T-helper 1 cell (primary cell): ENCODE measurements around the gene ADARB2.

Experiments
- DNase-seq, 5 donors: peaks; one replicate each; pipeline ENCODE4 v3.0.0-alpha.2; 2012 to 2020

Gene ADARB2

GRCh38 chr10:1198453-1199344, 538.6 kb downstream of the ADARB2 start:
- DNase-seq, result no peak

DNA sequence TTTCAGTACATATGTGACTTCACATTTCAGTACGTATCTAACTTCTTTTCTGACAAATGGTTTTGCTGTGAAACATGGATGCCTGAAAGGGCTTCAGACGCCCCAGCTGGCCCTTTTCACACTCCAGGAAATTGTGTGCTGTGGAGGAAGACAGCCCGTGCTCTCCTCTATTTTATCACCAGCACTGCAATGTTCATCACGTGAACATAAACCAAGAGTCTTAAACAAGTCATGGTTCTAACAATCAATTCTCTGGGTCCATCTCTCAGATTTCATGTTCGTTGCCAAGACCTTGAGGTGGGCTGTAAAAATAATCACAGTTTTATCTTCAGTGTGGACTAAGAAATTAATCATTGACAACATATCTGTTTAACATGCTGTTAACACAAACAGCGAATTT, 539.9 kb downstream of the ADARB2 start:
- no peak for DNase-seq

DNA sequence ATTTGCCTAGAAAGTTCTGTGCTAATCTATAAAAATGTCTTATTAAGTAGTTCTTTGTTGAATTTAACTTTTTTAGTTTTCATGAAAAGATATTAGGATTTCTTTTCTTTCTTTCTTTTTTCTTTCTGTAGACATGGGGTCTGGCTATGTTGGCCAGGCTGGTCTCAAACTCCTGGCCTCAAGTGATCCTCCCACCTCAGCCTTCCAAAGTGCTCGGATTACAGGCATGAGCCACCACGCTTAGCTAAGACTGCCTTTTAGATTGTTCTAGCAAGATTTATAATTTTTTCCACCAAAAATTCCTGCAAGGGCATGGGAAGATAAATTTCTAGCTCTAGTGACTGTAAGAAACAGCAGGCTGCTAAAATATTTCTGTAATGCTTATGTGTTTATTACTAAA, 540.7 kb downstream of the ADARB2 start:
- no peak for DNase-seq

DNA sequence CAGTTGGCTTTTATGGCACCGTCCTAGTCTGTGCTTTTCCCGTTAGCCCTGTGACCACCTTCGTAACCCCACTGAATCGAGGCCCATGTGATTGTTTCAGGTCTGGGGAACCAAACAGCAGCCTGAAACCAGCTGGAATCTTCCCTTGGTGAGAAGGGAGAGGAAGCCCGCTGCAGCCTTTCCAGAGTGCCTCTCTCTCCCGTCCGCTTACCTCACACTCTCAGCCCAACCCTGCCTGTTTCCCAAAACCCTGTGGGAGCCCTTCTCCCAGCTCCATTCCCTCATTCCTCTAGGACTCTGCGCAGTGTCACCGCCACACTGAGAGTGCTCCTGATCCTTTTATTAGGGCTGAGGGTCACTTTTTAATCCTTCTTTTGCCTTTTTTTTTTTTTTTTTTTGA, 541.5 kb downstream of the ADARB2 start:
- DNase-seq, result no peak

GRCh38 chr10:1194161-1194560, 543.2 kb downstream of the ADARB2 start:
- no peak for DNase-seq

DNA sequence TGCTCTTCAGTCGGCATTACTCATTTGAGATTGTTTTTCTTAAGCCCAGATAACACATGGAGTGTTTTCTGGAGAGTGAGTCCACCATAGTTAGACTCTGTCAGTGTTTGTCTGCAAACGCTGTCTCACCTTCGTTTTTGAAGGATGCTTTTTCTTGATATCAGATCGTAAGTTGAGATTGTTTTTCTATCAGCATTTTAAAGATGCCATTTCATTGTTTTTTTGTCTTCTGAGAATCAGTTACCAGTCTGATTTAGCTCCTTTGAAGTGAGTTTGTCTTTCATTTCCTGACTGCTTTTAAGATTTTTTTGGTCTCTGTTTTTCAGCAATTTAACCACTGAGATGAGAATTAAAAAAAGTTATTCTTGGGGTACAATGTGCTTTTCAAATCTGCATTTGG, 543.8 kb downstream of the ADARB2 start:
- no peak for DNase-seq

DNA sequence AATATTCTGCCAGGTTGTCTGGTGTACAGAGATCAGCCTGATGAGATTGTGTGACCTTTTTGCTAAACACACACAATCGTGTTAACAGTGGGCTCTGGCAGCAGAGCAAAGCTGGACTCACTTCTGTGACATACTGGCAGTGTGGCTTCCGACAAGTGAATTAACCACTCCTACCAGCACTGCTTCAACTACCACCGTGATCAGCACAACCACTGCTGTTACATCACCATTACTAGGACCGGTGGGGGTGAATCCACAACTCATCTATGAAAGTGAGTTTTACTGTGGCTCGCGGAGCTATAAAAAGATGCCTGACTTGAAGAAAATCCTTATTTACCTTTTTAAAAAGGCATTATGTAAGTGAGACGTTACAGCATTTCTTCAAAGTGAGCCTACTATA, 545.6 kb downstream of the ADARB2 start:
- no peak for DNase-seq

GRCh38 chr10:1190791-1191490, 546.4 kb downstream of the ADARB2 start:
- no peak for DNase-seq

- DNase-seq, result no peak
Measured at GRCh38 chr10:1190052-1190395, 547.3 kb downstream of the ADARB2 start.

DNA sequence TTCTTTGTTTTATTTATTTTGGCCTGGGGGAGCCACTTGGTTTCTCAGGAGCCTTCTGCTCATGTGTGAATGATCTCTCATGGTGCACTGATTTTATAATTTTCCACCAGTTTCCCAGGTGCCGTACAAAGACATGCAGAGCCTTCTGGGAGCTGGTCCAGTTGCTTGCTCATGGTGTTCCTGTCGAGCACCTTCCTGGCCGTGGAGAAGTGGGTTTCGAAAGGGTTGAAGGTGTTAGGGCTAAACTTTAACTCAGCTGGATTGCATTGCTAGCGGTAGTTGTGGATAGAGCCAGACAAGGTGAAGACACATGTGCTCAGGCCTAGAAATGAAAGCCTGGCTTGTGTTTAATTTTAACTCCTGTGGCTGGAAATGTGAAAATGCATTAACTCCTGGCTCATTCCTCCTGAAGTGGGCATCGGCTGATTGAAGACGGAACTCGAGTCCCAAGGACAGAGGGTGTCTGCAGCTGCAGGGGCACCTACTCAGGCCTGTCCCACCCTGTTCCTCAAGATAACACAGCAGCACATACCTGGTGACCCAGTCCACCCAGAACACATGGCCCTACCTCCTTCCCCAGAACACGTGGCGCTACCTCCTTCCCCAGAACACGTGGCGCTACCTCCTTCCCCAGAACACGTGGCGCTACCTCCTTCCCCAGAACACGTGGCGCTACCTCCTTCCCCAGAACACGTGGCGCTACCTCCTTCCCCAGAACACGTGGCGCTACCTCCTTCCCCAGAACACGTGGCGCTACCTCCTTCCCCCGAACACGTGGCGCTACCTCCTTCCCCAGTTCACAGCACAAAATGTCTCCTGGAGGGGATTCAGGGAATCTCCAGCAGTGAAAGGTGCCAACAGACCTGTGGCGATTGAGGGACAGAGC, 547.9 kb downstream of the ADARB2 start:
- DNase-seq, result no peak

- DNase-seq, result no peak
Measured at GRCh38 chr10:1188558-1189135, 548.7 kb downstream of the ADARB2 start.

DNA sequence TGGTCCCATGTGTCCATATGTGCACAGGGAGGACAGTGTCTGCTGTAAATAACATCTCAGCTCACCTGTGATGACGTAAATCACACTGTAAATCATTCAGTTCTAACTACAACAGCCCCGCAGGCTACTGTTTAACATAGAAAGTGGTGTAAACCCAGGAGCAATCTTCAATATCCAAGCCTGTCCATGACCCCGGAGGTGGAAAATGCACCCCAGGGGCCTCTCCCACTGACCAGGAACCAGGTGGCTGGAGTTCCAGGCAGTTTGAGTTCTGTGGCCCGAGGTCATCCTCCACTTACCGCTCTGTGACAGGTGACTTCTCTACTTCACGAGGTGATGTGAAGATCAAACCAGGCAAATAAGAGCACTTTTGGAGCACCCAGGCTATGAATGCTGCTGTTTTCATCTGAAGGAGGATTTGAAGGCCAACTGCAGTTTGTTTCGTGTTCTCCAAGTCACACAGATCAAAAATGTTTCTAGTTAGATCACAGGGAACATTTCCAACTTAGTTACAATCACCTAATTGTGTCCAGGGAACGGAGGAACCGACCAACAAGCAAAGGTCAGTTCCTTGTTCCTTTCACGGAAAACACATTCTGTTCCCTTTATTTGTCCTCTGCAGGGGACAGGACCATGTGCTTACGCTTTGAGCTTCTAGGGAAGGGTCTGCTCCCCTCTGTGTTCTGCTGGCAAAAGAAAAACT, 549.3 kb downstream of the ADARB2 start:
- no peak for DNase-seq

DNA sequence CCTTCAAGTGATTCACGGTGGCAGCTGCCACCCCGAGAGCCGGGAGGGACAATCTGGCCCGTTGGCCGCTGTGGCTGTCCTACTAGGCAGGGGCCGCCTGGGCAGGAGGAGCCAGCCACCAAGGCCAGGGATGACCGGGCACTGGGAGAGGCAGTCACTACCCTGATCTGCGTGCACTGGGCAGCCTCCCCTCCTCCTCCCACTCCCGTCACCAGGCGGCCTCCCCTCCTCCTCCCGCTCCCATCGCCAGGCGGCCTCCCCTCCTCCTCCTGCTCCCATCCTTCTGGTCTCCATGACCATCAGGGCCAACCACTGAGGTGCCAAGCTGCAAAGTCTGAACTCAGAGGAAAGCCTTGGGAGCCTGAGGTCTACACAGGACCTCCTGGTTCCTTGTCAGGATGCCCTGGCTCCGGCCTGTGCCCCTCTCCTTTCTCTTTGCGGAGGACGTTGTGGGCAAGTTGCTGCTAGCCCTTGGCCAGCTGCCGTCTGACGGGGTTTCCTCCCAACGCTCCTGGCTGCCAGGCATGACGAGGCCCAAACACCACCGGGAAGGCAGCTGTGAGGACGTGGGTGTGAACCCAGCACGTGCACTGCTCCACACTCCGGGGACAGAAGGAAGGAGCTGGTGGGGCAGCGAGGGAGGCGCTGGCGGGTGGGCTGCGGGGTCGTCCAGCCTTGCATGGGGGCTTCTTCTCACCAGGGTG, 550.0 kb downstream of the ADARB2 start:
- DNase-seq, result no peak

DNA sequence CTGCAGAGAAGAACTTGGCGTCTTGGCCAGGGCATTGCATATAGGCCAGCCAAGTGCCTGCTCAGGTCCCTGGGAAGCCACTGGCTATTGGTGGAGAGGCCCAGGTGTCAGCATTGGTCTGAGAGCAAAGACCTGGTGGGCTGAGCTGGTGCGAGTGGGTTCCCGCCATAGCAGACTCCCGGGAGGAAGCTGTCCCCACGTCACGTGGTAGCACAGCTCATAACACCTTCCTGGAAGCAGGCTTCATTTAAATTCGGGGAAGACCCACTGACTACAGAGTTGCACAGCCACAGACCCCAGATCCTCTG, 550.7 kb downstream of the ADARB2 start:
- no peak for DNase-seq

DNA sequence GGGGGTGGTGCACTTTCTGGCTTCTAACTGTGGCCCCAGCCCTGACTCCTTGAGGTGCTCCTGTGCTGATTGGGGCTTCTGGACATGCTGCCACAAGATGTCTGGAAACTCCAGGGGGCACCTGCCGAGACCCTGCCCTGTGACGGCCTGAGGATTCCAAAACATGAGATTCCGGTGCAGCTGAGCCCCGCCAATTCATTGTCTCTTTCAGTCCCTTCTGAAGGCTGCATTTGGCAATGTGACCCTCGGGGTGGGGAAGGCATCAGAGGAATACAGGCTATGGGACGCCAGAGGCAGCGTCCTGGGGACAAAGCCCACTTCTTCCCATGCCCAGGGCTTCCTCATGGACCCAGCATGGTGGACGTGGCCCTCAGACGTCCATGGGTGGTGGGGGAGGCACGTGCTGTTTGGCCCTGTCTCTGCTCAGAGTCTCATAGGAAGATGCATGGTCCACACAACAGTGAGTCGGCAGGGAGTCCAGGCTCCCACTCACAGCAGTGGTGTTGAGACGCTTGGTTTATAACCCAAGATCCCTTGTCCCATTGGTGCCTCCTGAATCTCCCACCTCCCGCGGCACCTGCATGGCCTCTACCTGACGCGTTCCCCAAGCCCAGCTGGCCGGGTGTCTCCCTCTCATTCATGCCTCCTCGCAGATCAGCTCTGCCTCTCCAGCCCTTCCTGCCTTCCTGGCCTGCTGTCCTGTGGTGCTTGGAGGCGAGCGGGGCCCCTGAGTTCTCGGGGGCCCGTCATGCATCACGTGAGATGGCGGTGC, 551.2 kb downstream of the ADARB2 start:
- DNase-seq, result no peak

DNA sequence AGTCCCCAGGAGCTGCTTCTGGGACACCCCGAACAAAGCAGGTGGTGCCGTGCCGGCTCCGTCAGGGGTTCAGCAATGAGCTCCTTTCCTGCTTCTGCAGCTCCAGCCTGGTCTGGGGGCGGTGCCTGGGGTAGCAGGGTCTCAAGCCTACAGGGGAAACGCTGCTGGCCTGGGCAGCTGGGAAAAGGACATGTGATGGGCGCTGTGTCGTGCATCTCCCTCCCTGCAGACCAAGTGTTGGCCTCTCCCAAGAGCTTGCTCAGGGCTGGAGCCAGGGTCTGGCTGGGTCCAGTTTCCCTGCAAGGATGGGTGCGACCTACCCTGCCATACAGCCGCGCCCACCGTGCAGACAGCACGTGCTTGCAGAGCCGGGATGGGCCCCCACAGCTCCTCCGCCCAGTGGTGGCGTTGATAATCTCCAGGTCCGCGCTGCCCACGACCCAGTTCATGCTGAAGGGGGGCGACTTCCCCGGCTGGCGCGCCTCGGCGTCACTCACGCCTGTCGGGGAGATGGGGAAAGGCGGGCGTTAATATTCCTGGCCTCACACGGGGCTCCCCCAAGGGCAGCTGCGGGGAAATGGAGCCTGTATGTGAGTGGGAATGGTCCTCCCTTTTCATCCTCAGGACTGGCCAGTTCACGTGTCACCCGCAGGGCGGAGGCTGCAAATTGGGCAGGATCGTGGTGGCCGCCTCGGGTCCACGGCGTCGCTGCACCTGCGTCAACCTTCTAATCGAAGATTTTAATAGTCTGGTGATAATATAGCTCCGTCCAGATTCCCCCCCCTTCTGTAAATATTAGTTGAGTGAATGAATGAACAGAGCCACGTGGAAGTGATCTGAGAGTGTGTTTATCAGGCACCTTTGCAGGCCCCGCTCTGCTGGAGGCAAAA, 552.5 kb downstream of the ADARB2 start:
- DNase-seq, result no peak

- no peak for DNase-seq
Measured at GRCh38 chr10:1183701-1184100, 553.6 kb downstream of the ADARB2 start.

- no peak for DNase-seq
Measured at GRCh38 chr10:1183033-1183396, 554.3 kb downstream of the ADARB2 start.

GRCh38 chr10:1182280-1183032, 554.9 kb downstream of the ADARB2 start:
- no peak for DNase-seq
